GM12864 (cell line): Measurements from ENCODE around the gene HEG1.
"Not testable (repeated sequence)": the region's sequence is repeated elsewhere in the genome, so short reads cannot be mapped to it uniquely, and the experiment has no call there.

Source experiments
- DNase-seq: peaks from one replicate; pipeline ENCODE4 v3.0.0-alpha.2; 2011; ENCODE audit warnings: low read depth
- H3K4me3 ChIP-seq: 2 replicates; pipeline ENCODE4 v1.5.1; 2011; ENCODE audit warnings: mild to moderate bottlenecking, low read depth, low read length, control low read depth
- TF ChIP-seq, protein P1 (sequence below): IDR thresholded peaks from 2 replicates; pipeline ENCODE4 v1.5.1; 2011; ENCODE audit warnings: low read depth, mild to moderate bottlenecking, moderate library complexity, low read length, control low read depth, inconsistent platforms; ENCODE audit errors: missing control alignments

The HEG1 gene

DNA sequence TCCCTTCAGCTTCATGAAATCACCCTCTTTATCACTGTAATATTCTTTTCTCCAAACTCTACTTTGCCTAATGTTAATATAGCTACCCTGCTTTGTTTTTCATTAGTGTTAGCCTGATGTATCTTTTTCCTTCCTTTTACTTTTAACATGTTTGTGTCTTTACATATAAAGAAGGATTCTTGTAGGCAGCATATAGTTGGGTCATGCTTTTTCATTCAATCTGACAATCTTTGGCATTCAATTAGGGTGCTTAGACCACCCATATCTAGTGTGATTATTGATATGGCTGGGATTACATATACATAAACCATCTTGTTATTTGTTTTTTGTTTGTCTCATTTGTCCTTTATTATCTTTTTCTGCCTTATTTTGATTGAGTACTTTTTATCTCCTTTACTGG, 34.9 kb upstream of the HEG1 start:
- DNase-seq = no peak
- TF ChIP-seq, protein P1, sequence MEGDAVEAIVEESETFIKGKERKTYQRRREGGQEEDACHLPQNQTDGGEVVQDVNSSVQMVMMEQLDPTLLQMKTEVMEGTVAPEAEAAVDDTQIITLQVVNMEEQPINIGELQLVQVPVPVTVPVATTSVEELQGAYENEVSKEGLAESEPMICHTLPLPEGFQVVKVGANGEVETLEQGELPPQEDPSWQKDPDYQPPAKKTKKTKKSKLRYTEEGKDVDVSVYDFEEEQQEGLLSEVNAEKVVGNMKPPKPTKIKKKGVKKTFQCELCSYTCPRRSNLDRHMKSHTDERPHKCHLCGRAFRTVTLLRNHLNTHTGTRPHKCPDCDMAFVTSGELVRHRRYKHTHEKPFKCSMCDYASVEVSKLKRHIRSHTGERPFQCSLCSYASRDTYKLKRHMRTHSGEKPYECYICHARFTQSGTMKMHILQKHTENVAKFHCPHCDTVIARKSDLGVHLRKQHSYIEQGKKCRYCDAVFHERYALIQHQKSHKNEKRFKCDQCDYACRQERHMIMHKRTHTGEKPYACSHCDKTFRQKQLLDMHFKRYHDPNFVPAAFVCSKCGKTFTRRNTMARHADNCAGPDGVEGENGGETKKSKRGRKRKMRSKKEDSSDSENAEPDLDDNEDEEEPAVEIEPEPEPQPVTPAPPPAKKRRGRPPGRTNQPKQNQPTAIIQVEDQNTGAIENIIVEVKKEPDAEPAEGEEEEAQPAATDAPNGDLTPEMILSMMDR = no peak
- no peak overlapping the region for H3K4me3 ChIP-seq

DNA sequence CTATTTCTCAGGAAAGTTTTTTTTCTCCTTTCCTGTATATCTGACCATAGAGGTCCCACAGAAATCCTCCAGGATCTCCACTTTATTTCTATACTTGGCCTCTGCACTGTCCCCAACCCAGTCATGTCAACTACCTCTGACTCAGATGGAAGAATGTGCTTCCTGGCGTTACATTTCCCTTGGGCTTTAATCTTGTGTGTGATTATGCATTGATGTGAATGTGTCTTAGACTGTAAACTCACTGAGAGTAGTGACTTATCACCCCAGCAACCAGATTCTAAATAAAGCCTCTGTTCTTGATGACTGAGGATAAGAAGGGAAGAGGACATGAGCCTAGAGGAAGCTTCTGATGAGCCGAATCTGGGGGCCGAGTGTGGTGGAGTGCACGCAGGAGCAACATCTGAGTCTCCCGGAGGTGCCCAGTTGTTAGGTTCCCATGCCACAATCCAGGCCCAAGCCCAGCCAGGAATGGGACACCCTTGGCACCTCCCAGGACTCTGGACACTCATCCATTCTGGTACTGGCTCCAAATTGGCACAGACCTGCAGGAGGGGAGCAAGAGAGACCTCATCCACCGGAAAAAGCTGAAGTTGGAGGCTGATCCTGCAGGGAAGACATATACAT, 32.1 kb upstream of the HEG1 start:
- DNase-seq = no peak
- H3K4me3 ChIP-seq = no peak overlapping the region
- TF ChIP-seq, protein P1 = no peak

DNA sequence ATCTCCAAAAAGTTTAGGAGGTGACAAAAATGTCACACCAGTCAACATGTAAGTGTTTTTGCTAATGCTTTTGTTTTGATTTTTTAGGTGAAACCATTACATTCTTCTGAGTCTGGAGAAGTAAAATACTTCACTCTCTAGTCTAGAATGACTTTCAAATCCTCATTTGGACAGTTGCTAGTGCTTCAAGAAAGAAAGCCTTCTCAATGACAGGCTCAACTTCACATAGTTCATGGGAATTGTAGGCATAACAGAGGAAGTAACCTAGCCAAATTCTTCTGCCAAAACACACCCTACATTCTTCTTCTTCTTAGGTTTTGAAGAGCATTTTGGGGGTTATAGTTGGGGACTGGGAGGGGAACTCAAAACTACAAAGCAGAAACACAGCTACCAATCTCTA, 29.4 kb upstream of the HEG1 start:
- TF ChIP-seq, protein P1 = no peak
- H3K4me3 ChIP-seq = no peak overlapping the region
- no peak for DNase-seq

DNA sequence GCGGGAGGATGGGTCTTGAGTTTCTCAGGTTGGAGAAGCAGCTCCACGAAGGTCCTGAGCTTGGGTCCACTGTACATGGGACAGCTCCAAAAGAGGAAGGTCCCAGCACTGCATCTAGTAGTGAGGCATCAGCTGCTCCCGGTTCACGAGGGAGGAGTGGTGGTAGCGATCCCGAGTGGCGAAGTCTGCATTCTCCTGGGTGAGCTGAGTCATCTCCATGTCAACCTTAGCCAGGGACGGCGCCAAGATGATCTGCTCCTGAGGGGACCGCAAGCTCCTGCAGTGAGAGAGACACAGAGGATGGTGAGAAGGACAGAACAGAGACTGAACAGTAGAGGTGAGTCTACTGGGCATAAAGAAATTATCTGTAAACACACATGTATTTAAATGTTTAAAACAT, 28.0 kb upstream of the HEG1 start:
- TF ChIP-seq, protein P1 = no peak
- DNase-seq = no peak
- H3K4me3 ChIP-seq = no peak overlapping the region

DNA sequence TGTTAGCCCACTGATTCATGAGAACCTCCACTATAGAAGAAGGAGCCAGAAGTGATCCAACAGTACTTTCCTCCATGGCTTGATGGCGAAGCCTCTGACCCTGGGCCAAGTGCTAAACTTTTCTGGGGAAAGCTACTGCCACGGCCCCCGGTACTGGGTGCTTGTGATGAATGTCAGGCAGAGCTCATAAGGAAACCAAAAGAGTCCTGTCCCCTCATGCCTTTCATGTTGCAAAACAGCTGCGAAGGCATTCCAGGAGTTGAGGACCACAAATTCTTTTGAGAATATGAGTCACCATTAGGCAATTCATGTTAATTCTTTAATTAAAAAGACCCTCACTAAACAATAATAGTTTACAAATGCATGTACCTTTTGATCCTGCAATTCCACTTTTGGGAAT, 26.5 kb upstream of the HEG1 start:
- not testable (repeated sequence) for H3K4me3 ChIP-seq, DNase-seq

DNA sequence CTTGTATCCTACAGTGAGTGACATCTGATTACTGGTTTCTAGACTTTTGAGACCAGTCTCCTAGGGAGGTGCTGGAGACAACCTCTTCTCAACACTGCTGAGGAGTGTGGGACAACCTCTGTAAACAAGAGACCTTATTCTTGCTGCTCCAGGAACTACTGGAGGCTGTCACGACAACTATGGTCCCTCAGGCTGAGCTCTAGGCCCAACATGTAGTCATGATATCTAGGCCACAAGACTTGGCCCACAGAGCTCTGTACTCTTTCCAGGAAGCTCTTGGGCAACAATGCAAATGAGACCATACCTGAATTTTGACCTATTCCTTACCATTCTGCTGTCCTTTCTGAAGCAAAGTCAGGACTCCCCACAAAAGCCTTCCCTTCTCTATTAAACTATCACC, 24.3 kb upstream of the HEG1 start:
- no peak for DNase-seq
- TF ChIP-seq, protein P1 = no peak
- H3K4me3 ChIP-seq = no peak overlapping the region

DNA sequence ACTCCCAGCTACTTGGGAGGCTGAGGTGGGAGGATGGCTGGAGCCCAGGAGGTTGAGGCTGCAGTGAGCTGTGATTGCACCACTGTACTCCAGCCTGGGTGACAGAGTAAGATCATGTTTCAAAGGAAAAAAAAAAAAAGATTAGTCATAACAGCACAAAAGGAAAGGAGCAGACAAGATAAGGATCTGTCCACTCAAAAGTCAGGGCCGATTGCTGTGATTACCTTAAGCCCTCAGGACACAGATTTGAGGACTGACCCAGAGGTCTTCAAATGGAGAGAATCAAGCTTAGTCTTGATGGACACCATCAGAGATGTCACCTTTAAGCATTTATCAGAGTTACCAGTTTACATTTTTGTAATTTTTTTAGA, 23.9 kb upstream of the HEG1 start:
- TF ChIP-seq, protein P1 = no peak
- no peak overlapping the region for H3K4me3 ChIP-seq
- DNase-seq = no peak
